ENCODE measurements around the gene SMCR8. TPM values are rescaled to one million over a fixed set of nuclear protein-coding genes. Genes with fewer than 3 reads are reported as not detected.

SMCR8 gene
- total and polyA plus RNA-seq, 3 experiments from 2014 or later = 4.9 to 26.9 (median 26.7) TPM

GRCh38 chr17:18309202-18309601 lies 5.9 kb upstream of the SMCR8 start:
- peaks cover 0 to 58% (median 6%) of the 10 kb centered on the region in 3 donors for H3K36me3 Mint-ChIP-seq
- ChIA-PET CTCF (no interaction called here), POLR2A (no interaction called here)
- no peak overlapping the region for H3K4me3 Mint-ChIP-seq
- Histone ChIP-seq H3K27ac (ENCODE audit: low read depth, low read length) (no peak overlapping the region), H3K27me3 (ENCODE audit: insufficient read depth, low read length, poor library complexity, severe bottlenecking) (no peaks in the 10 kb centered on the region), H3K4me3 (ENCODE audit: low read length) (no peak overlapping the region), H3K36me3 (ENCODE audit: insufficient read depth, low read length) (peaks cover 22% of the 10 kb centered on the region), H3K4me1 (ENCODE audit: insufficient read depth, low read length) (peaks cover 27% of the 10 kb centered on the region), H3K9me3 (ENCODE audit: low read length) (no peaks in the 10 kb centered on the region)
- H3K27ac Mint-ChIP-seq = no peak overlapping the region
- H3K27me3 Mint-ChIP-seq = no peaks in the 10 kb centered on the region
- peaks cover 23 to 35% (median 35%) of the 10 kb centered on the region in 3 donors for H3K4me1 Mint-ChIP-seq
- H3K9me3 Mint-ChIP-seq = no peaks in the 10 kb centered on the region
- DNase-seq = no peak

GRCh38 chr17:18314059-18314730 lies 898 bp upstream of the SMCR8 start:
- Histone ChIP-seq H3K4me3 (ENCODE audit: low read length) (peak overlapping the region; percentile 100), H3K9me3 (ENCODE audit: low read length) (no peaks in the 10 kb centered on the region), H3K27me3 (ENCODE audit: insufficient read depth, low read length, poor library complexity, severe bottlenecking) (no peaks in the 10 kb centered on the region), H3K36me3 (ENCODE audit: insufficient read depth, low read length) (peaks cover 18% of the 10 kb centered on the region), H3K4me1 (ENCODE audit: insufficient read depth, low read length) (peaks cover 65% of the 10 kb centered on the region), H3K27ac (ENCODE audit: low read depth, low read length) (peak overlapping the region; percentile 96)
- Mint-ChIP-seq H3K36me3 (peaks cover 0 to 60% (median 4%) of the 10 kb centered on the region in 3 donors), H3K27me3 (peaks cover 0 to 3% of the 10 kb centered on the region in 2 donors), H3K4me1 (peaks cover 64 to 81% (median 73%) of the 10 kb centered on the region in 3 donors), H3K4me3 (peak overlapping the region; percentile 87 to 98 (median 96)), H3K27ac (peak overlapping the region; percentile 83 to 99 (median 98)), H3K9me3 (no peaks in the 10 kb centered on the region)
- CTCF ChIA-PET = no interaction called here
- peak in 1 of 5 donors; percentile 16 for DNase-seq
- POLR2A ChIA-PET = interaction anchor here (0.7 to 1.0 kb wide), 2 partner anchors 49 to 131 kb away, joined by 3 read pairs; partner anchors contain the start of genes ALKBH5 and SHMT1

GRCh38 chr17:18315562-18315922 lies 449 bp downstream of the SMCR8 start:
- H3K9me3 Mint-ChIP-seq = no peaks in the 10 kb centered on the region
- peaks cover 76% of the 10 kb centered on the region for H3K4me1 ChIP-seq (ENCODE audit: insufficient read depth, low read length)
- H3K4me3 ChIP-seq (ENCODE audit: low read length) = peak overlapping the region; percentile 100
- H3K27me3 Mint-ChIP-seq = peaks cover 0 to 3% of the 10 kb centered on the region in 2 donors
- ChIA-PET POLR2A (interaction anchor here (0.6 kb wide), 1 partner anchor 7 kb away, joined by 8 read pairs; no protein-coding TSS in a partner anchor), CTCF (no interaction called here)
- H3K36me3 Mint-ChIP-seq = peaks cover 0 to 67% (median 2%) of the 10 kb centered on the region in 3 donors
- H3K27ac Mint-ChIP-seq = peak overlapping the region; percentile 83 to 99 (median 98)
- H3K4me3 Mint-ChIP-seq = peak overlapping the region; percentile 87 to 98 (median 96)
- DNase-seq = peak in 2 of 5 donors; percentile 66
- H3K4me1 Mint-ChIP-seq = peaks cover 74 to 90% (median 82%) of the 10 kb centered on the region in 3 donors
- H3K9me3 ChIP-seq (ENCODE audit: low read length) = no peaks in the 10 kb centered on the region
- no peaks in the 10 kb centered on the region for H3K27me3 ChIP-seq (ENCODE audit: insufficient read depth, low read length, poor library complexity, severe bottlenecking)
- peak overlapping the region; percentile 96 for H3K27ac ChIP-seq (ENCODE audit: low read depth, low read length)
- peaks cover 18% of the 10 kb centered on the region for H3K36me3 ChIP-seq (ENCODE audit: insufficient read depth, low read length)

- Histone ChIP-seq H3K4me3 (ENCODE audit: low read length) (peak overlapping the region; percentile 100), H3K36me3 (ENCODE audit: insufficient read depth, low read length) (peaks cover 18% of the 10 kb centered on the region), H3K4me1 (ENCODE audit: insufficient read depth, low read length) (peaks cover 76% of the 10 kb centered on the region), H3K27ac (ENCODE audit: low read depth, low read length) (peak overlapping the region; percentile 96), H3K9me3 (ENCODE audit: low read length) (no peaks in the 10 kb centered on the region), H3K27me3 (ENCODE audit: insufficient read depth, low read length, poor library complexity, severe bottlenecking) (no peaks in the 10 kb centered on the region)
- Mint-ChIP-seq H3K27me3 (peaks cover 0 to 3% of the 10 kb centered on the region in 2 donors), H3K4me1 (peaks cover 76 to 91% (median 84%) of the 10 kb centered on the region in 3 donors), H3K36me3 (peaks cover 0 to 69% (median 2%) of the 10 kb centered on the region in 3 donors), H3K4me3 (peak overlapping the region; percentile 87 to 98 (median 96)), H3K27ac (peak overlapping the region; percentile 83 to 99 (median 98)), H3K9me3 (no peaks in the 10 kb centered on the region)
- CTCF ChIA-PET = no interaction called here
- POLR2A ChIA-PET = interaction anchor here (0.6 kb wide), 1 partner anchor 8 kb away, joined by 8 read pairs; no protein-coding TSS in a partner anchor
- DNase-seq = no peak
Observed at GRCh38 chr17:18315961-18316360, 868 bp downstream of the SMCR8 start.

GRCh38 chr17:18318117-18318516 lies 3.0 kb downstream of the SMCR8 start:
- no peaks in the 10 kb centered on the region for H3K9me3 Mint-ChIP-seq
- DNase-seq = no peak
- peaks cover 59% of the 10 kb centered on the region for H3K4me1 ChIP-seq (ENCODE audit: insufficient read depth, low read length)
- no peaks in the 10 kb centered on the region for H3K27me3 ChIP-seq (ENCODE audit: insufficient read depth, low read length, poor library complexity, severe bottlenecking)
- POLR2A ChIA-PET = no interaction called here
- no peak overlapping the region for H3K4me3 ChIP-seq (ENCODE audit: low read length)
- H3K27me3 Mint-ChIP-seq = peaks cover 0 to 3% of the 10 kb centered on the region in 2 donors
- peaks cover 73 to 87% (median 76%) of the 10 kb centered on the region in 3 donors for H3K4me1 Mint-ChIP-seq
- H3K36me3 ChIP-seq (ENCODE audit: insufficient read depth, low read length) = peaks cover 22% of the 10 kb centered on the region
- H3K4me3 Mint-ChIP-seq = peak overlapping the region in 5 of 7 donors; percentile 12 to 78 (median 43)
- peak overlapping the region in 3 of 8 donors; percentile 33 to 47 (median 40) for H3K27ac Mint-ChIP-seq
- CTCF ChIA-PET = interaction anchor here (0.9 kb wide), 1 partner anchor 10 kb away, joined by 3 read pairs; no protein-coding TSS in a partner anchor
- no peaks in the 10 kb centered on the region for H3K9me3 ChIP-seq (ENCODE audit: low read length)
- H3K27ac ChIP-seq (ENCODE audit: low read depth, low read length) = no peak overlapping the region
- H3K36me3 Mint-ChIP-seq = peaks cover 0 to 73% (median 2%) of the 10 kb centered on the region in 3 donors

- ChIA-PET POLR2A (no interaction called here), CTCF (no interaction called here)
- H3K4me1 Mint-ChIP-seq = peaks cover 66 to 79% (median 68%) of the 10 kb centered on the region in 3 donors
Observed at GRCh38 chr17:18318771-18319450, 3.8 kb downstream of the SMCR8 start.

GRCh38 chr17:18319604-18320256 lies 4.6 kb downstream of the SMCR8 start:
- H3K4me1 ChIP-seq (ENCODE audit: insufficient read depth, low read length) = peaks cover 49% of the 10 kb centered on the region
- Mint-ChIP-seq H3K4me1 (peaks cover 62 to 74% (median 63%) of the 10 kb centered on the region in 3 donors), H3K27ac (peak overlapping the region in 3 of 8 donors; percentile 33 to 82 (median 58)), H3K27me3 (peaks cover 0 to 3% of the 10 kb centered on the region in 2 donors), H3K4me3 (peak overlapping the region in 5 of 7 donors; percentile 5 to 77 (median 37)), H3K36me3 (peaks cover 0 to 84% (median 2%) of the 10 kb centered on the region in 3 donors), H3K9me3 (no peaks in the 10 kb centered on the region)
- H3K36me3 ChIP-seq (ENCODE audit: insufficient read depth, low read length) = peaks cover 37% of the 10 kb centered on the region
- H3K4me3 ChIP-seq (ENCODE audit: low read length) = no peak overlapping the region
- DNase-seq = no peak
- no peaks in the 10 kb centered on the region for H3K27me3 ChIP-seq (ENCODE audit: insufficient read depth, low read length, poor library complexity, severe bottlenecking)
- CTCF ChIA-PET = no interaction called here
- POLR2A ChIA-PET = no interaction called here
- no peak overlapping the region for H3K27ac ChIP-seq (ENCODE audit: low read depth, low read length)
- H3K9me3 ChIP-seq (ENCODE audit: low read length) = no peaks in the 10 kb centered on the region

More at GRCh38 chr17:18318771-18319450, 3.8 kb downstream of the SMCR8 start:
- Histone ChIP-seq H3K36me3 (ENCODE audit: insufficient read depth, low read length) (peaks cover 29% of the 10 kb centered on the region), H3K27me3 (ENCODE audit: insufficient read depth, low read length, poor library complexity, severe bottlenecking) (no peaks in the 10 kb centered on the region), H3K4me1 (ENCODE audit: insufficient read depth, low read length) (peaks cover 51% of the 10 kb centered on the region), H3K9me3 (ENCODE audit: low read length) (no peaks in the 10 kb centered on the region), H3K4me3 (ENCODE audit: low read length) (no peak overlapping the region), H3K27ac (ENCODE audit: low read depth, low read length) (no peak overlapping the region)
- Mint-ChIP-seq H3K4me3 (peak overlapping the region in 4 of 7 donors; percentile 41 to 69 (median 48)), H3K9me3 (no peaks in the 10 kb centered on the region), H3K27ac (peak overlapping the region in 3 of 8 donors; percentile 55 to 82 (median 58)), H3K36me3 (peaks cover 0 to 79% (median 2%) of the 10 kb centered on the region in 3 donors), H3K27me3 (peaks cover 0 to 3% of the 10 kb centered on the region in 2 donors)
- no peak for DNase-seq
